Measurements from ENCODE around the gene PTPA.
"Not testable (repeated sequence)": the region's sequence is repeated elsewhere in the genome, so short reads cannot be mapped to it uniquely, and the experiment has no call there.

The PTPA gene

DNA sequence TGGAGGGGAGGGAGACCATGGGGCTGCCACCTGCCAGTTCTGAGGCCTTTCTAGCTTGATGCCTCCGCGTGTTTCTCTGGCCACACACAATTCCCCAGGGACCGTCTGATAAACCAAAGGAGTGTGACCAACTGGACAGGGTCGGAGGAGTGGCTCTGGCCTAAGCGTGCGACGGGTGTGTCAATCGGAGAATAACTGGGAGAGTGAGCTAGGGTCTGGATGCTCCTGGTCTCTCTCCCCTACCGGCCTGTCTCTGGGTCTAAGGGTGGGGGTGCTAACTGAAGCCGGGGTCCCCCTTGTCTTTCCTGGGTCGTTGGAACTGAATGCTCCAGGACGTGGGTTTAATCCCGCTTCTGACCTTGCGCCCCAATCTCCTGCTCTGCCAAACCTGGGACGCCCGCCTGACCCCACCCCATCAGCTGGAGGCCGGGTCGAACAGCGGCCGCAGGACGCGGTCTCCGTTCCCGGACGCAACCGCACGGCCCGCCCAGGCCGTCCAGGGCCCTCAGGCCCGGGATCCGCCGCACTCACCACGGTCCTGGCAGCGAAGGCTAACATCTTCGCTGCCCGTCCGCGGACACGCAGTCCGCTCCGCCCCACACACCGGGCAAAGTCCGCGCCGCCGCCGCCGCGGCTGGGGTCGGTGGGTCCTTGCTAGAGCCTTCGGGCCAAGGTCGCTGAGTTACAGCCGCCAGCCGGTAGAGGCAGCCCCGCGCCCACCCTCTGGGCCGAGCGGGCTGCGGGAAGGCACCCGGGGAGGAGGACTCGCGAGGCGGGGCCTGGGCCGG lies 1.1 kb upstream of the PTPA start:
- DNase-seq (ENCODE audit: low spot score): no peak

DNA sequence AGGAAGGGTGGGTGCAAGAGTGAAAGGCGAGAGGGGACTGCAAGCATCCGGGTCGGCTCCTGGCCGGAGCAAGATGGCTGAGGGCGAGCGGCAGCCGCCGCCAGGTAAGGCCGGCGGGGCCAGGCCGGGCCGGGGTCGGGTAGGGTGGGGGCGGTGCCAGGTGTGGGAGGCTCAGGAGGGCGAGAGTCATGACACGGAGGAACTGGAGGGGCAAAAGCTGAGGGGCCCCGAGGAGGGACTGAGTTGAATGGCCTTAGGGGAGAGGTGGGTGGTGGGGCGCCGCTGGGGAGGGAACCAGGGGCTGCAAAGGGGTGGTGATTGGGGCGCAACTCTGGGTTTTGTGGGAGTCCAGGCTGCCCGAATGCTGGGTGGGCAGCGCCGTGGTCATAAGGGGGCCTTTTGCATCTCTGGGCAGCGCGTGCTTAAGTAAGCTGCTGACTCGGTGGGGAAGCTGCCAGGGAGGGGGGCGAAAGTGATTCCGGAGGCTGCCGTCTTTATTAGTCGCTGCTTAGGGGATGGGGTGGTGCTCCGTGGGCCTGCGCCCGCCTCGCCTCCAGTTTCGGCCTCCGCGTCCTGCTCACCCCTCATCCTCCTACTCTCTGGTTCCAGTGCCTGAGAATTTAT lies 425 bp downstream of the PTPA start:
- DNase-seq (ENCODE audit: low spot score): peak; percentile 57

DNA sequence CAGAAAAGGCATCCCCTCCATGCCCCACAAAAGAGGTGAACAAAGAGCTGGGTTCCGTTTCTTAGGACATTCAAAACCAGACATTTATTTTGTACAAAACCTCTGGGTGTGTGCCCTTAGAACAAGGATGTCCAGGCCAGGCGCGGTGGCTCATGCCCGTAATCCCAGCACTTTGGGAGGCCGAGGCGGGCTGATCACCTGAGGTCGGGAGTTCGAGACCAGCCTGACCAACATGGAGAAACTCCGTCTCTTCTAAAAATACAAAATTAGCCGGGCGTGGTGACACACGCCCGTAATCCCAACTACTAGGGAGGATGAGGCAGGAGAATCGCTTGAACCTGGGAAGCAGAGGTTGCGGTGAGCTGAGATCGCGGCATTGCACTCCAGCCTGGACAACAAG lies 1.3 kb downstream of the PTPA start:
- not testable (repeated sequence) for DNase-seq (ENCODE audit: low spot score)

DNA sequence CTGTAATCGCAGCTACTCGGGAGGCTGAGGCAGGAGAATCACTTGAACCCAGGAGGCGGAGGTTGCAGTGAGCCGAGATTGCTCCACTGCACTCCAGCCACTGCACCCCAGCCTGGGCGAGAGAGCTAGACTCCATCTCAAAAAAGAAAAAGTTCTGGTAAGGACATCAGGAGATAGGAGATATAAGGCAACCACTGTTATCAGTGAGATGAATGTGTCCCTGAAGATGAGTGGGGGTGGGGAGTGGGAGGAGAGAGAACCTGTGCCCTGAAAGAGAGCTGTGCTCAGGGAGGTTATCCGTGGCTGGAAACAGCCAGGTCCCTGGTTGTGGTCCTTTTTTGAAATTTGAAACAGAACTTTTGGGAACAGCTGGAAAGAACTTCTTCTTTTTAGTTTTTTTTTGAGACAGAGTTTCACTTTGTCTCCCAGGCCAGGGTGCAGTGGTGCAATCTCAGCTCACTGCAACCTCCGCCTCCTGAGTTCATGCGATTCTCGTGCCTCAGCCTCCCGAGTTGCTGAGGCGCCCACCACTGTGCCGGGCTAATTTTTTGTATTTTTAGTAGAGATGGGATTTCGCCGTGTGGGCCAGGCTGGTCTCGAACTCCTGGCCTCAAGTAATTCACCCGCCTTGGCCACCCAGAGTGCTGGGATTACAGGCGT lies 2.6 kb downstream of the PTPA start:
- DNase-seq (ENCODE audit: low spot score): no peak

DNA sequence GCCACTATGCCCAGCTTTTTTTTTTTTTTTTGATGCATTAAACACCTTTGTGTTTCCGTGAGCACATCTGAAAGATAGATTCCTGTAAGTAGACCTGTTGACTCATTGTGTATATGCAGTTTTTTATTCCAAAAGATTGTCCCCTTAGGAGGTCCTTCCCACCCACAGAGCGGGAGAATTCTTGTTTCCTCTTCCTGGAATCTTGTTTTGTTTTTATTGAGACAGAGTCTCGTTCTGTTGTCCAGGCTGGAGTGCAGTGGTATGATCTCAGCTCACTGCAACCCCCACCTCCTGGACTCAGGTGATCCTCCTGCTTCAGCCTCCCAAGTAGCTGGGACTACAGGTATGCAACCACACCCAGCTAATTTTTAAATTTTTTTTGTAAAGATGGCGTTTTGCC lies 7.6 kb downstream of the PTPA start:
- DNase-seq (ENCODE audit: low spot score): no peak

DNA sequence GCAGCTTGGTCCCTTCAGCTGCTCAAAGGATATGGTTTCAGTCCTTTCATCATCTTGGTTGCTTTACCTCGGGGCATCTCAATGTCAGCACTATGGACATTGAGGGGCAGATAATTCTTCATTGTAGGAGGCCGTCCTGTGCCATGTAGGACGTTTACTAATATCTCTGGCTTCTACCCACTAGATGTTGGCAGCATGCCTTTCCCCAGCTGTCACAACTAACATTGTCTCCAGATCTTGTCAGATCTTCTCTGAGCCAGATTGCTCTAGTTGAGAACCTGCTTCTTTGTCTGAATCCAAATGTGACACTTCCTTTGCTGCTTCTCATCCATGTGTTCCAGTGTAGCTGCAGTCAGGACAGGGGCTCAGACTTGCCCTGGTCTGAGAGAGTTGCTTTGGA lies 10.3 kb downstream of the PTPA start:
- no peak for DNase-seq (ENCODE audit: low spot score)

DNA sequence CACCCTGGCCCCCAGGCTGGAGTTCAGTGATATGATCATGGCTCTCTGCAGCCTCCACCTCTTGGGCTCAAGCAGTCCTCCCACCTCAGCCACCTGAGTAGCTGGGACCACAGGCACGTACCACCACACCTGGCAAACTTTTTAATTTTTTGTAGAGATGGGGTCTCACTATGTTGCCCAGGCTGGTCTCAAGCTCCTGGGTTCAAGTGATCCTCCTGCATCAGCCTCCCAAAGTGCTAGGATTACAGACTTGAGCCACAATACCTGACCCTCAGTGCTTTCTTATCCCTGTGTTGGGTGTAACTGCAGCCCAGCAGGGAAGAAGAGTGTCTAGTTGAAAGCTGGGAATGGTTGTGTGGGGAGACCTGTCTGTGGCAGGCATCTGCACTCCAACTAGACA lies 10.9 kb downstream of the PTPA start:
- DNase-seq (ENCODE audit: low spot score): no peak

DNA sequence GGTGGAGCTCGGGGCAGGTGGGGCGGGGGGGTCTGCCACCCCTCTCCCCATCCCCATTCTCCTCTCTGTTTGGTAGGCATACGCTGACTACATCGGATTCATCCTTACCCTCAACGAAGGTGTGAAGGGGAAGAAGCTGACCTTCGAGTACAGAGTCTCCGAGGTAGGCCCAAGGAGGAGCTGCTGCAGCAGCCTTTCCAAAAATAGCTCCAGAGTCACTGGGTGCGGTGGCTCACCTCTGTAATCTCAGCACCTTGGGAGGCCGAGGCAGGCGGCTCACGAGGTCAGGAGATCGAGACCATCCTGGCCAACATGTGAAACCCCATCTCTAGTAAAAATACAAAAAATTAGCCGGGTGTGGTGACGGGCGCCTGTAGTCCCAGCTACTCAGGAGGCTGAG lies 11.8 kb downstream of the PTPA start:
- DNase-seq (ENCODE audit: low spot score): not testable (repeated sequence)

DNA sequence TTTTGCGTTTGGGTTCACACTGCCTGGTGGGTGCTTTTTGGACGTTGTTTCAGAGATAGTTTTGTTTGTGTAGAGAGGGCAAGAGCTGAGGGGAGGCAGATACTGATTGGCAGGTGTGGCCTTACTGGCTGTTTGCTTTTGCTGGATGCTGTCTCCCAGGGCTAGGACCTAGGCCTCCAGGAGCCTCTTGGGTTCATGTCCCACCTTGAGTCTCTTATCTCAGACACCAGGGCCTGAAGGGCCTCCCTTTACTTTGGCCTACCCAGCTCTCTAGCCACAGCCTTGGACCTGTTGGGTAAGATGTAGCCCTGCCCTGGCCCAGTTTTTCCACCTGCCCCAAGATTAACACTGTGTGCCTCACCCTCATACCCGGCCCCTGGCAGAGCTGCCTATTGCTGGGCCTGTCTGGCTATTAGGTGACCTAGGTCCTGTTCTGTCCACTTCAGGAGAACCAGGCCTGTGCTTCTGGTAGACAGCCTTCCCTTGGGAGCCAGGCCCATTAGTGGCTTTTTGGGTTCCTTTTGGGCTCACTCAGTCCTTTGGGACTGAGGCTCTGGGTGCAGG lies 13.4 kb downstream of the PTPA start:
- DNase-seq (ENCODE audit: low spot score): no peak

DNA sequence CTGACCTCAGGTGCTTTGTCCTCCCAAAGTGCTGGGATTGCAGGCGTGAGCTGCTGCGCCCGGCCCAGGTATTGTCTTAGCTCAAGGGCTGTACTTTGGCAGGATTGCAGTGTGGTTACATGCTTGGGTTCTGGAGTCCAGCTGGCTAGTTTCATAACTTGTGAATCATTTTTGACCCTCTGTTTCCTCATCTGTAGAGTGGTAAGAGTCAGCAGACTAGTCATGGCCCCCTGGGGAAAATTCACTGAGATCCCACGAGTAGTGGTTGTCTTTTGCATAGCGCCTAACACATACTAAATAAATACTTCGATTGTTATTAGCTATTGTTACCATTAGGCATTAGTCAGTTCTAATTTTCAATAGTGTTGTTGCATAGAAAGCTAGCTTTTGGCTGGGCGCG lies 14.3 kb downstream of the PTPA start:
- peak; percentile 92 for DNase-seq (ENCODE audit: low spot score)

DNA sequence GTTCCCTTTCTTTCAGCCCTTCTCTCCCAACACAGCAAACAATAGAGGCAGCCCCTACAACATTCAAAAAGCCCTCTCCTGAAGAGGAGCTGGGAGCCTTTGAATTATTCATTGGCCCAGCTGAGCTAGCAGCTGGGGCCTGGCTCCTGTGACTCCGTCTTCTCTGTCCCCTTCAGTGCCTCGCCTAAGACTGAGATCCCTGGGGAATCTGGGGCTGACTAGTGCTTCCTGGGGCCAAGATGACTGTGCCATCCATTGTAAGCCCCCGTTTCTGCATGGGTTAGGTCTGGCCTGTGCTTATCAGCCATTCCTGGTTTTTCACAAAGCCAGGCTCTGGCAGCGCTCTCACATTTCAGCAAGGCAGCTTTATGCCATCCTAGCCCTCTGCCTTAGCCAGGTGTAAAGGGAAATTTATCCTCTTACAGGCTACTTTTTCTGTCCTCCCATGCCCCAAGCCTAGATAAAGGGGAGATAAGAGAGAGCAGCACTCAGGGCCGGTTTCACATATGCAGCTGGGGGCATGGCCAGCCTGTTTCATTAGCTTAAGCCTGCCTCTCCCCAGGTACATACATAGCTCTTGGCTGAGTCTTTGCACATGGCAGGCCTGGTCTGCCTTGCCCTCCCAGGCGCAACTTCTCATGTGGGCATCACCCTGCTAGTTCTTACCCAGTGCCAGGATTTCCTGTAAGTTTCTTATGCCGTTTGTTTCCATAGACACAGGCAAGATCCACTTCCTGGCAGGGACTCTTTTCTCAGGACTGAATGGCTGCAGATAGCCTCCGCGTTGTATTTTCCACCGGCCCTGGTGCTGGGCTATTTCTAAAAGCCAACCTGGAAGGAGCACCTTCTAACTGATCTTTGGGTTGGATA lies 15.8 kb downstream of the PTPA start:
- no peak for DNase-seq (ENCODE audit: low spot score)

DNA sequence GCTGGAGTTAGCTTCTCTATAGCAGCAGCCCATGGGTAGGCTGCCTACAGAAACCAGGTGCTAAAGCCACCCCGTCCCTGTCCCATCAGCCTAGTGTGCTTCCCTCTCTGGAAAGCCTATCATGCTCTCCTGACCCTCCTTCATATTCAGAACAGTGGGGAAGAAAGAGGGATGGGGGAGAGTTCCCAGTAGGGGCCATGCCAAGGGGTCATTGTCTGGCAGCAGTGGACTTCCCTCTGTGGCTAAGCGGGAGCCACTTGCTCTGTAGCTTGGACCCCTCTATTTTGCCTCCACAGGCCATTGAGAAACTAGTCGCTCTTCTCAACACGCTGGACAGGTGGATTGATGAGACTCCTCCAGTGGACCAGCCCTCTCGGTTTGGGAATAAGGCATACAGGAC lies 17.5 kb downstream of the PTPA start:
- DNase-seq (ENCODE audit: low spot score): no peak

DNA sequence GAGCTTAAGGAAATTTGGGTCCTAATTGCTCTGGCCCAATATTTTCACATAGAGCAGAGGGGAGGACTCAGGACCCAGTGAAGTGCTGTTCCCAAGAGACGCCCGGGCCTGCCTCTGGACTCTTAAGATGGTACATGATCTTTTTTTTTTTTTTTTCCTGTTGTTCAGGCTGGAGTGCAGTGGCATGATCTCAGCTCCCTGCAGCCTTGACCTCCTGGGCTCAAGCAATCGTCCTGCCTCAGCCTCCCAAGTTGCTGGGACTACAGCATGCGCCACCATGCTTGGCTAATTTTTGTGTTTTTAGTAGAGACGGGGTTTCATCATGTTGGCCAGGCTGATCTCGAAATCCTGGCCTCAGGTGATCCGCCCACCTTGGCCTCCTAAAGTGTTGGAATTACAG lies 19.1 kb downstream of the PTPA start:
- not testable (repeated sequence) for DNase-seq (ENCODE audit: low spot score)

DNA sequence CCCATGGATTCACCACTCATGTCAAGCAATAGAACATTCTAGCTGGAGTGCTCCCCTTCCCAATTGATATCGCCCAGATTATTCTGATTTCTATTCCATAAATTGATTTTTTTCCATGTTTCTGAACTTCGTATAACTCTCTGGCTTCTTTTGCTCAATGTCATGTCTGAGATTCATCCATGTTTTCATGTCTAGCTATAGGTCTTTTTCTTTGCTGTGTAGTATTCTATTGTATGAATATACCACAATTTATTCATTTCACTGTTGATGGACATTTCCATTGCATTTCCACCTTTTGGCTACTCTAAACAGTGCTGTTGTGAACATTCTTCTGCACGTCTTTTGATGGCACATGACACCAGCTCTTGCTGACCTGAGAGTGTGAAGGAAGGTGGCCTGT lies 19.6 kb downstream of the PTPA start:
- DNase-seq (ENCODE audit: low spot score): no peak

DNA sequence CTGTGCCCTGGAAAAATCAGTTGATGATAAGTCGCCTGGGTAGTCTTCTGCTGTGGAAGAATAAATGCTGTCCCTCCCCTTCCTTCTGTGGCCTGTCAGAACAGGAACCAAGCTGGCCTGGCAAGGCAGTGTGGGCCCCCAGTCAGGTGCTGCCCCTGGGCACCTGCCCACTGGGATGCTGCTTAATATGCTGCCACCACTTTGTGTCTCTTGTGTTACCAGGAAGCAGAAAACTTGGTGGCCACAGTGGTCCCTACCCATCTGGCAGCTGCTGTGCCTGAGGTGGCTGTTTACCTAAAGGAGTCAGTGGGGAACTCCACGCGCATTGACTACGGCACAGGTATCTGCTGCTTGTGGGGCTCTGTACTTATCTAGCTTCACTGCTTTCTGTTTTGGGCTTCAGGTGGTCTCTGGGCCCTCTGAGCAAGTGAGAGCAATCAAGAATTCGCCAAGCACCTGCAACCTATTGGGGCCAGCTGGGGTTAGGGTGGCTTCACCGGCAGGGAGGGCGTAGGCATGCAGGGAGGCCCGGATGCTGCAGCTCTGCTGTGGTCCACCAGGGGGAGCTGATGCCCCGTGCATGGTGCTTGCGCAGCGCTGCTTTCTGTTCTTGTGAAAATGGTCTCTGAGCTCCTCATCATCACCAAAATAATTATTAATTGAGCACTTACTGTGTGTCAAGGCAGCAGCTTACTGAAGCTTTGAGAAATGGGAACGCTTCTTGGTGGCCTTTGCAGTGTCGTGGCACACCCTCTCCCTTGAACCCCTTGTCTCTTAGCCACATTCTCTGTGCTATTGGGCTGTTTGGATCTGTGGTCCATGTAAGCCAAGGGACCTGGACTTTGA lies 20.3 kb downstream of the PTPA start:
- peak; percentile 73 for DNase-seq (ENCODE audit: low spot score)

DNA sequence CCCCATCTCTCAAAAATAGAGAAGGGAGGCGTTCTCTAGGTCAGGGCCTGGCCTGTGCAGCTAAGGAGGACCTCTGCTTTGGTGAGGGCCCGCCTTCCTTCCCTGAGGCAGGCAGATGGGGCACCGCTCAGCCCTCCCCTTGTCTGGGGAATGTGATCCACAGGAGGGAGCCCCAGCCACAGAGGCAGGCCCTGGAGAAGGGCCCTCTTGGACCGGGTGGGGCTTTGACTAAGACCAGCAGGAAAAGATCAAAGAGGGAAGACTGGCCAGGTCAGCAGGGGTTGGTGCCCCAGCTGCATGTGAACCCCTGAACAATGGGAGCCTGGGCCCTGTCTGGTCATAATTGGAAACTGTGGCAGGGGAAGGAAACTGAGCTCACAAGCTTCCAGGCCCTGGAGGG lies 21.9 kb downstream of the PTPA start:
- DNase-seq (ENCODE audit: low spot score): no peak

DNA sequence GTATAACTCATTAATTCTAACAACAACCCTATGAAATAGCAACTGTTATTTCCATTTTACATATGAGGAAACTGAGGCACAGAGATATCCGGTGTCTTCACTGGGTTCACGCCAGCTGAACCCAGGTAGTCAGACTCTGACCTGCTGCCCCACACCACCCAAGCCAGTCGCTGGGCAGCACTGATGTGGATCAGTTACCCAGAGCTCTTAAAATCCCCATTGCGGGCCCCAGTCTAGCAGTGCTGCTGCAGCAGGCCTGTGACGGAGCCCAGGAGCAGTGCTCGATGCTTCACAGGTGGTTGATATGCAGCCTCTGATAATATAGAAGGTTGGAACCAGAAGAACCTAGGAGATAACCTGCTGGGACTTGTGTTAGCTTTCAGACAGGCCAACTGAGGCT lies 24.3 kb downstream of the PTPA start:
- no peak for DNase-seq (ENCODE audit: low spot score)

DNA sequence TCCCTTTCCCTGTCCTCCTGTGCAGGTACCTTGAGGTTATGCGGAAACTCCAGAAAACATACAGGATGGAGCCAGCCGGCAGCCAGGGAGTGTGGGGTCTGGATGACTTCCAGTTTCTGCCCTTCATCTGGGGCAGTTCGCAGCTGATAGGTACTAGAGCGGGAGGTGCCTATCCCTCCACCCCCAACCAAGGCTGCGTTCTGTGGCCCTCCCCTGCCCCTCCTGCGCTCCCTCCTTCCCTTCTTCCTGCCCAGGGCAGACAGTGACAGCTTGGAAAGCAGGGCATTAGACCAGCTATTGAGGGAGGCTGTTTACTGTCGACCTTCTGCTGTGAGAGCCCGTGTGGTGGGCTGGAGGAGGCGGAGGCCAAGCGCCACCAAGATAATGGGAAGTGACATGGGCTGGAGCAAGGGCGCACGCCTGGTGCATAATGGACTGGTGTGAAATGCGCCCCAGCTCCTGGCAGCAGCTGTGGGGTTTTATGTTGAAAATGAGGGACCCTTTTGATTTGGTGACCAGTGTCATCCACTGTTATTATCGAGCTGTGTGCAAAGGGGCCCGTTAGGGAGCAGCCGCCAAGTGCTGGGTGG lies 25.3 kb downstream of the PTPA start:
- DNase-seq (ENCODE audit: low spot score): no peak

DNA sequence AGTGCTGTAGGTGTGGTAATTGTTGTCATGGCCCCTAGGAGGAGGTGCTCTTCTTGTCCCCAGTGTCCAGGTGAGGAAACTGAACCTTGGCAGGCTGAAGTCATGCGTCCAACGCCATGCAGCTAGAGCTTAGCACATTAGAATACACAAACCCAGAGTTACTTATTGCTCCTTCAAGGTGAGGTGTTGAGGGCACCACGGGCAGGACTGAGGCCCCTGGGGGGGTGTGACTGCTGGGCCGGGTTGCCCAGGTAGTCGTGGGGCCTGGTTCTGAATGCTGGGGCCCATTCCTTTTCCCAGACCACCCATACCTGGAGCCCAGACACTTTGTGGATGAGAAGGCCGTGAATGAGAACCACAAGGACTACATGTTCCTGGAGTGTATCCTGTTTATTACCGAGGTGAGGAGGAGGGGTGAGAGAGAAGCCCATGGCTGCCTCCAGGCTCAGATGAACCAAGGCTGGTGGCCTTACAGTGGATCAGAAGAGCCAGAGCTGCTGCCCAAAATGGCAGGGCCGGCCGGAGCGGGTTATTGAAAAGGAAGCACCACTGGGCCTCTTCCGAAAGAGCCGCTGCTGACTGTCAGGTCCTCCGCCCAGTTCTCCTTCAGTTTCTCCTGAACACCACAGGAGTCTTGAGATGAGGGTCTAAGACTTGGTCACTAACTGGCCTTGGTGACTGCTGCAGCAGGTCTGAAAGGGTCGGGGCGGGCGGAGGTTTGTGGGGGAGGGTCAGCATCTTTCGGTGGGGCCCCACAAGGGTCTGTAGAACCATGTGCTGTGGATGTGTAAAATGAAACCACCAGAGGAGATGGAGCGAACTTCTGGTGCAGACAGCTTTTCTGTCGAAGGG lies 26.3 kb downstream of the PTPA start:
- DNase-seq (ENCODE audit: low spot score): no peak

DNA sequence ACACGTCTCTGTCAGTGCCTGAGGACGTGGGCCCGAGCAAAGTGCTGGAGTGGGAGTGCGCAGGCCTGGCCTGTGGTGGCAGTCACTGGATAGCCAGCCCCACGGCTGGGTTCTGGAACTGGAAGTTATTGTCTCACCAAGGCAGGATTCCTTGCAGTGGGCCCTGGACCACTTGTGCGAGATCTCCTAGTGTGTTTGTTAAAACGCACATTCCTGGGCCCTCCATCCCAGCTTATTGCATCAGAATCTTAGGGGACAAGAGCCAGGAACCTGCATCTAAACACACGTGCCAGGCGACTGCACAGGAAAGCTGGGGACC lies 26.9 kb downstream of the PTPA start:
- no peak for DNase-seq (ENCODE audit: low spot score)
